GM19397 (cell line): ENCODE data around the gene PI4KA.
"Not testable (repeated sequence)": the region's sequence is repeated elsewhere in the genome, so short reads cannot be mapped to it uniquely, and the experiment has no call there.

ENCODE experiments used
- ATAC-seq: cut with Tn5 transposase; IDR thresholded peaks from one replicate; pipeline ENCODE4 v1.9.1; 2021; ENCODE audit warnings: mild to moderate bottlenecking, moderate library complexity; ENCODE audit not compliant: unreplicated experiment

PI4KA gene

GRCh38 chr22:20852076-20852475 lies 6.5 kb downstream of the PI4KA start:
- ATAC-seq = no peak

- no peak for ATAC-seq
Measured at GRCh38 chr22:20847318-20847822, 11.2 kb downstream of the PI4KA start.

DNA sequence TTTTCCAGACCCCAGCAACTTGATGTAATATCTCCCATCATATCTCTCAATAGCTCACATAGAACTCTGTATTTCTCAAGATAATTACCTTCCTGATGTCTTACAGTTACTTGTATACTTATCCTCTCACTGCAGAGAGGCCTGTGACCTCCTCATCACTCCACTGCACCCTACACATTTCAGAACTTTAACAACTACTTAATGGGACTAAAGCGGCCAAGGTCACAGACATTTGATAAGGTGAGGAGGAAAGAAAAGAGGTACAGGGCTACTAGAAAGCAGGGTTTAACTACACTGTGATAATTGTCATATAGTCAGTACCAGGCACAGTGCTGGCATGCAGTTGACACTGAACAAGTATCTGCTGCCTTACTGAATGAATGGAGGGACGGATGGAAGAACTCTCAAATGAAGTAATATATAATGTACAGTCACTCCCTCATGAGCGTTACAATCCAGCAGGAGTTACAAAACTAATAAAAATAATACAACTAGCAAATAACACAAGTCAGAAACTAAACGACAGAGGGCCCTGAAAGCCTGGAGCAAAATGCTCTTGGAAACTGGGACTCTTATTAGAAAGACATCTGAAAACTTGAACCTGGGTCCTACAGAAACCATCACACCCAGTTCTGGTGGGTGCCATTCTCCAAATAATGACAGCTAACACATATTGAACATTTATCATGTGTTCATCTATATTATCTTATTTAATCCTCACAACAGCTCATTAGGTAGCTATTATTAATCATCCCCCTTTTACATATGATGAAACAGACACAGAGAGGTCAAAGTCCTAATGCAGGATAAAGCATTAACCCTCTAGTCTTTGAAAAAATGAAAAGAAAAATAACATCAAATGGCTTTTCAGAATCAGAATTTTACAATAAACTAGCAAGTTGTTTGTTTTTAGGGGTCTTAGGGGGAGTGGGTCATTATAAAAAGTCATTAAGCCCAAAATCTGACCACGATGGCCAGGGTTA lies 14.3 kb downstream of the PI4KA start:
- ATAC-seq = no peak

DNA sequence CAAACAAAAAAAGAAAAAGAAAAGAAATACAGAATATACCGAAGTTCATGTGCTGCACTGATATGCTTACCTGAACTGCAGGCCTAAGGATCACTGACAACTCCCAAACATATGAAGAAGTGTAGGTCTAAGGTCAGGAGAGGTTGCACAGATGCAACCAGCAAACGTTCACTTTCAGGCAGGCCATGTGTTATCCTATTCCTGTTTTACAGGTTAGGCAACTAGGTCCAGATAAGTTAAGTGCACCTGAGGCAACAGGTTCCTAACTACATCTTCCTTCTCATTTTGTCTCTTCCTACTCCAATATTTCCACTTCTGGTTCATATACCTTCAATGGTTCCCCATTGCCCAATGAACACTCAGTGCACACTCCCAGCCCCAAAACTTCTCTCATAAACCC lies 15.1 kb downstream of the PI4KA start:
- no peak for ATAC-seq

GRCh38 chr22:20840646-20841371 lies 17.8 kb downstream of the PI4KA start:
- no peak for ATAC-seq

- ATAC-seq = no peak
Measured at GRCh38 chr22:20839837-20840645, 18.6 kb downstream of the PI4KA start.

- not testable (repeated sequence) for ATAC-seq
Measured at GRCh38 chr22:20839354-20839753, 19.3 kb downstream of the PI4KA start.

DNA sequence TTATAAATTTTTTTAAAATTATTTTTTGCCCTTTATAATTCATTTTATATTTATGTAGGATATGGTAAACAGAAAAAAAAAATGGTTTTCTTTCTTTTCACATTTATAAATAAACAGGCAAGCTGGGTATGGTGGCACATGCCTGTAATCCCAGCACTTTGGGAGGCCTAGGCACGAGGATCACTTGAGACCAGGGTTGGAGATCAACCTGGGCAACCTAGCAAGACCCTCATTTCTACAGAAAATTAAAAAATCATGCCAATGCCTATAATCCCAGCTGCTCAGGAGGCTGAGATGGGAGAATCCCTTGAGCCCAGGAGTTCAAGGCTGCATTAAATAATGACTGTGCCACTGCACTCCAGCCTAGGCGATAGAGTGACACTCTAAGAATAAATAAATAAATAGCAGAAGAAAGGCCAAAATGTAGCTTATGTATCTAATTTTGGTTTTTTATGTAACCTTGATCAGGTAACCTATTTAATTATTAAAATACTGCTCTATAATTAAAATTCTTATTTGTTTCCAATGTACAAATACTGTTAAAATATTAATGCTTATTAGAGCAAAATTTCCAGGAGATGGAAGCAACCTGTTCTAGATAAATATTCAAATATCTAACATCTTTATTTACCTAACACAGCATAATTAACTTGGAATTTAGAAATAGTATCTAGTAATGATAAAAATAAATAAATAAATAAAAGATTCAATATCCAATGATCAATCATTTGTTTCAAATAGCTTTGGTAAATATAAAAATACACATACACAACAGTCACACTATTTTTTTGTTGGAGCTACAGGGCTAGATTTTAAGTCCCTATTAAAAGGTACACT lies 21.4 kb downstream of the PI4KA start:
- ATAC-seq = no peak

- ATAC-seq = no peak
Measured at GRCh38 chr22:20834725-20835124, 23.9 kb downstream of the PI4KA start.

GRCh38 chr22:20834206-20834605 lies 24.4 kb downstream of the PI4KA start:
- ATAC-seq = no peak

DNA sequence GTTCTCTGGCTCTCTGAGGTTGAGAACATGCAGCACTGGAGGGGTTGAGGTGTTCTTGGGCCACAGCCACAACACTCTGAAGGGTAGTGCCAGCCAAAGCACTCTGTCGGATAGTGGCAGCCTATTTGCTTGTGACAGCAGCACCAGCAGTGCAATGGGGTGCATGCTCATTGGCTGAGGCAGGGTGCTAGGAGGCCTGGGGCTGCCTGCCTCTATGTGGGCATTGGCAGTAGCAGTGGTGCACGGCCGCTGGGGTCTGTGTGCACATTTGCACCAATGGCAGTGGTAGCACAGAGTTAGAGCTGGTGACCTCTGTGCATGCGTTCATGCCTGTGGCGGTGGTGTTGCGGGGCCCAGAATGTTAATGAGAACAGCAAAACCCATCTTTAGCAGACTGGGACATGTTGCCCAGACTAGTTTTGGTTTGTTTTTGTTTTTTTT lies 25.4 kb downstream of the PI4KA start:
- no peak for ATAC-seq

DNA sequence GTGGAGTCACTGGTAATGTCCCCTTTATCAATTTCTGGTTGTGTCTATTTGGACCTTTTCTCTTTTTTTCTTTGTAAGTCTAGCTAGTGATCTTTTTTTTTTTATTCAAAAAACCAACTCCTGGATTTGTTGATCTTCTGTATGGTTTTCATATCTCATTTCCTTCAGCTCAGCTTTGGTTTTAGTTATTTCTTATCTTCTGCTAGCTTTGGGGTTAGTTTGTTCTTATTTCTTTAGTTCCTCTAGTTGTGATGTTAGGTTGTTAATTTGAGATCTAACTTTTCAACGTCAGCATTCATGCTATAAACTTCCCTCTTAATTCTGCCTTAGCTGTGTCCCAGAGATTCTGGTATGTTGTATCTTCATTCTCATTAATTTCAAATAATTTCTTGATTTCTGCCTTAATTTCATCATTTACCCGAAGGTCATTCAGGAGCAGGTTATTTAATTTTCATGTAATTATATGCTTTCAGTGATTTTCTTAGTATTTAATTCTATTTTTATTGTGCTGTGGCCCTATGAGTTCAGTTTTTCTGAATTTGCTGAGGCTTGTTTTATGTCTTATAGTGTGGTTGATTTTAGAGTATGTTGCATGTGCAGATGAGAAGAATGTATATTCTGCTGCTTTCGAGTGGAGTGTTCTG lies 29.0 kb downstream of the PI4KA start:
- no peak for ATAC-seq

- ATAC-seq = not testable (repeated sequence)
Measured at GRCh38 chr22:20826373-20827152, 32.0 kb downstream of the PI4KA start.

DNA sequence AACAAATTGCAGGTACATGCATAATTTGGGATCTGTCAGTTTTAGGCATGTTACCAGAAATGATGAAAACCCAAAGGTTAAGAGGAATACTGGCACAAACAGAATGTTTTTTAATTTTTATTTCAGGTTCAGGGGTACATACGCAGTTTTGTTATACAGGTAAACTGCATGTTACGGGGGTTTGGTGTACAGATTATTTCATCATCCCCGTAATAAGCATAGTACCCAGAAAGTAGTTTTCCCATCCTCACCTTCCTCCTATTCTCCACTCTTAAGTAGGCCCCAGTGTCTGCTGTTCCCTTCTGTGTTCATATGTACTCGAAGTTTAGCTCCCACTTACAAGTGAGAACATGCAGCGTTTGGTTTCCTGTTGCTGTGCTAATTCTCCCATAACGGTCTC lies 33.0 kb downstream of the PI4KA start:
- no peak for ATAC-seq

GRCh38 chr22:20825216-20825615 lies 33.4 kb downstream of the PI4KA start:
- not testable (repeated sequence) for ATAC-seq

DNA sequence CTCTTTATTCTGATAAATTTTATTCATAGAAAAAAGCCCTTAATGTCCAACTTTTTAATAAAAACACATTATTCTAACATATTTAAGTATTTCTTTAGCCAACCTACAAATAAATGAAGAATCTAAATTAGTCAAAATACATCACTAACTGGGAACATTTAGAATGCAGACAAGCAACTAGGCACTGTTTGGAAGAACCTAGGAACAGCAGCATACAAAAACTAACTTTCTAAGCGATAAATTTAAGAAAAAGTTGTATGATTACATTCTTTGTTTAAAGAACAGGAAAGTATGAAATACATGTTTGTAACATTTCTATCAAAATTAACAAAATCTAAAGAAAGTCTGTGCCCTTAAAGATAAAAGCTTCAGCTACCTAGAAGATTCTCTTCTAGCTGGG lies 35.3 kb downstream of the PI4KA start:
- no peak for ATAC-seq

- ATAC-seq = no peak
Measured at GRCh38 chr22:20822240-20822639, 36.4 kb downstream of the PI4KA start.

GRCh38 chr22:20821717-20822239 lies 36.8 kb downstream of the PI4KA start:
- not testable (repeated sequence) for ATAC-seq
